Right atrium auricular region (tissue), 2 donors: Measurements from ENCODE around the gene RAD51B. TPM values are rescaled to one million over a fixed set of nuclear protein-coding genes. Genes with fewer than 3 reads are reported as not detected.
A peak's percentile ranks its signal among the peaks of the same experiment; 100 is the strongest.

Experiments used
- DNase-seq: peaks from one replicate; pipeline ENCODE4 v3.0.0-alpha.2; 2019; ENCODE audit warnings: low spot score
- H3K27ac ChIP-seq, 2 donors: fragments of 200-600 bp; sonication (generic); 1 replicate in 1 of 2; 2 replicates in 1 of 2; pipeline ENCODE4 v1.5.1; 2016 to 2019
- H3K27me3 ChIP-seq, 2 donors: fragments of 200-600 bp; sonication (generic); one replicate each; pipeline versions ENCODE4 v1.5.1 to v1.6.0; 2017 to 2019
- H3K36me3 ChIP-seq: fragments of 200-600 bp; sonication (generic); one replicate; pipeline ENCODE4 v1.5.1; 2016
- H3K4me1 ChIP-seq, 2 donors: fragments of 200-600 bp; sonication (generic); one replicate each; pipeline versions ENCODE4 v1.5.1 to v1.6.0; 2017 to 2019
- H3K4me3 ChIP-seq, 2 donors: fragments of 200-600 bp; sonication (generic); 1 replicate in 1 of 2; 2 replicates in 1 of 2; pipeline ENCODE4 v1.5.1; 2017 to 2019; ENCODE audit warnings: mild to moderate bottlenecking in 1 of 2, moderate library complexity in 1 of 2
- H3K9me3 ChIP-seq, 2 donors: fragments of 200-600 bp; sonication (generic); one replicate each; pipeline ENCODE4 v1.5.1; 2019
- CTCF ChIP-seq, 2 donors: fragments of 200-600 bp; sonication (generic); IDR thresholded peaks; one replicate each; pipeline ENCODE4 v1.5.1; 2019; ENCODE audit warnings: antibody characterized with exemption in 2 of 2
- total RNA-seq, 2 donors: library from RNA; depleted of rRNA; stranded (reverse); fragments of >200 nt; gene quantifications; one replicate each; pipeline ENCODE4 v1.1.0, GENCODE V29; 2016

RAD51B gene
- total RNA-seq, 2 donors from 2014 or later: 1.2 to 1.5 TPM

DNA sequence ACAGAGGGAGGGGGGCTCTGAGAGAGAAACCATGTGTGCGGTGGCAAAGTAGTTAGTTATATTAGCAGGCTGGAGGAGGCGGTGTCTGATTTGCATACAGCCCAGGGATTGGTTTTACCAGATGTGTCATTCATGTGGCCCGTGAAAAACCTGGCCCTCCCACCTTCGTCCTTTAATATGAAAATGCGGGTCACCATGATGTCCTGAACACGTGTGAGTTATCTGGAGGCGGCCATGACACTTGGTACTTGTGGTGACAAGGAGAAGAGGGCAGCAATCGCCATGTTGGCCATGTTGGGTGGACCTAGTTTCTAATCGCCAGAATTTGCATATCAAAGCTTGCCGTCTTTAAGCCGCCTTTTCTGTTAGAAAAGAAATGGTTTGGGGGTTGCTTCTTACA, 108.8 kb downstream of the RAD51B start:
- TF ChIP-seq CTCF (IDR thresholded peaks at IDR 0.05): no peak
- Histone ChIP-seq H3K9me3 (peaks cover 4 to 19% of the 10 kb centered on the region in 2 donors), H3K4me1 (no peaks in the 10 kb centered on the region), H3K27me3 (no peaks in the 10 kb centered on the region), H3K27ac (no peak overlapping the region), H3K4me3 (no peak overlapping the region), H3K36me3 (no peaks in the 10 kb centered on the region)
- no peak for DNase-seq

GRCh38 chr14:67932708-67933246, 113.2 kb downstream of the RAD51B start:
- H3K36me3 ChIP-seq: no peaks in the 10 kb centered on the region
- H3K4me1 ChIP-seq: peaks cover 0 to 11% of the 10 kb centered on the region in 2 donors
- no peaks in the 10 kb centered on the region for H3K27me3 ChIP-seq
- H3K27ac ChIP-seq: no peak overlapping the region
- H3K4me3 ChIP-seq: no peak overlapping the region
- no peak for TF ChIP-seq CTCF (IDR thresholded peaks at IDR 0.05)
- no peak for DNase-seq
- peaks cover 4 to 19% of the 10 kb centered on the region in 2 donors for H3K9me3 ChIP-seq

GRCh38 chr14:67933266-67933665, 113.7 kb downstream of the RAD51B start:
- H3K27ac ChIP-seq: no peak overlapping the region
- no peak for TF ChIP-seq CTCF (IDR thresholded peaks at IDR 0.05)
- H3K27me3 ChIP-seq: no peaks in the 10 kb centered on the region
- no peak for DNase-seq
- peaks cover 0 to 11% of the 10 kb centered on the region in 2 donors for H3K4me1 ChIP-seq
- H3K36me3 ChIP-seq: no peaks in the 10 kb centered on the region
- H3K4me3 ChIP-seq: no peak overlapping the region
- peaks cover 4 to 19% of the 10 kb centered on the region in 2 donors for H3K9me3 ChIP-seq

- no peak for DNase-seq
- Histone ChIP-seq H3K27me3 (no peaks in the 10 kb centered on the region), H3K4me1 (peaks cover 0 to 11% of the 10 kb centered on the region in 2 donors), H3K27ac (peak overlapping the region; percentile 15 to 17), H3K9me3 (peaks cover 4 to 19% of the 10 kb centered on the region in 2 donors), H3K36me3 (no peaks in the 10 kb centered on the region), H3K4me3 (no peak overlapping the region)
- TF ChIP-seq CTCF (IDR thresholded peaks at IDR 0.05): peak; percentile 37 to 73
These were observed 114.5 kb downstream of the RAD51B start for GRCh38 chr14:67934087-67934486.

DNA sequence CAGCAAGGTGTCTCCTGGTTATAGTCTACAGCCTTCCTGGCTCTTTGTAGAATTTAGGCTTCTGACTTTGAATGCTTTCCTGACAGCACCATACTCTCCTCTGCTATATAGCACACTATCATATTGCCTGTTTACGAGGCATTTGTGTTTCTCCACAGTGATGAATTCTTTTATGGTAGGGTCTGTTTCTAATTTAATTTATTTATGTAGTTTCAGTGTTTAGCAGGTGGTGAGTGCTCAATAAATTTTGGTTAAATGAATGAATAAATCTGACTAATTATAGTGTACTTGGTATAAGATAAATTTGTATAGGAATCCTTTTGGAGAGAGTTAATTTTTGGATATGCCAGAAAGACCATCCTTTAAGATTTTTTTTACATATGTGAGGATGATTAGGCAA, 115.3 kb downstream of the RAD51B start:
- Histone ChIP-seq H3K9me3 (peaks cover 4 to 13% of the 10 kb centered on the region in 2 donors), H3K4me3 (no peak overlapping the region), H3K27me3 (no peaks in the 10 kb centered on the region), H3K4me1 (peaks cover 0 to 11% of the 10 kb centered on the region in 2 donors), H3K27ac (peak overlapping the region in 1 of 2 donors; percentile 15), H3K36me3 (no peaks in the 10 kb centered on the region)
- no peak for TF ChIP-seq CTCF (IDR thresholded peaks at IDR 0.05)
- DNase-seq: no peak

- Histone ChIP-seq H3K27me3 (no peaks in the 10 kb centered on the region), H3K27ac (no peak overlapping the region), H3K4me3 (no peak overlapping the region), H3K9me3 (peaks cover 2 to 8% of the 10 kb centered on the region in 2 donors), H3K4me1 (peaks cover 0 to 11% of the 10 kb centered on the region in 2 donors), H3K36me3 (no peaks in the 10 kb centered on the region)
- DNase-seq: no peak
- TF ChIP-seq CTCF (IDR thresholded peaks at IDR 0.05): no peak
These were observed 115.8 kb downstream of the RAD51B start for GRCh38 chr14:67935371-67935770.
